Measurements from ENCODE around the gene ZBTB2.

ZBTB2 gene

DNA sequence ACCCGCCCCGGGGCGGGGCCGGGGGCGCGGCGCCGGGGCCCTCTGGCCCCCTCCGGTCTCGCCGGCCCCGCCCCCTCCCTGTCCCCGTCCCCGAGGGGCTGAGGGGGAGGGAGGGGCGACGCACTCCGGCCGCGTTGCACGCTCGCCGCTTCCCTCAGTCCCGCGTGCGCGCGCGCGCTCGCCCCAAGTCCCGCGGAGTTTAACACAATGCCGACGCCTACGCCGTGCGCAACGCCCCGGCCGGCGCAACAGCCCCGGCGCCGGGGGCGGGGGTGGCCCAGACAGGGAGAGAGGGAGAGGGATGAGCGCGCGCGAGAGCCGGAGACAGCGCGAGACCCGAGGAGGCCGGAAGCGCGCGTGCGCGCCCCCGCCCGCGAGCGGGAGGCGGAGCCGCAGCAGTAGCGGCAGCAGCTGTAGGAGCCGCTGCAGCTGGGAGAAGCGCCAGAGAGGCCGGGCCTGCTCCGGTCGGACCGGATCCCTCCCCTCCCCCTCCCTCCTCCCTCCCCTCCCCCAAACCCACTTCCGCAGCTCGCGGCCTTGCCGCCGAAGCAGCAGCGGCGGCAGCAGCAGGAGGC is 996 bp downstream of the ZBTB2 start:
- TF ChIP-seq, protein P1, sequence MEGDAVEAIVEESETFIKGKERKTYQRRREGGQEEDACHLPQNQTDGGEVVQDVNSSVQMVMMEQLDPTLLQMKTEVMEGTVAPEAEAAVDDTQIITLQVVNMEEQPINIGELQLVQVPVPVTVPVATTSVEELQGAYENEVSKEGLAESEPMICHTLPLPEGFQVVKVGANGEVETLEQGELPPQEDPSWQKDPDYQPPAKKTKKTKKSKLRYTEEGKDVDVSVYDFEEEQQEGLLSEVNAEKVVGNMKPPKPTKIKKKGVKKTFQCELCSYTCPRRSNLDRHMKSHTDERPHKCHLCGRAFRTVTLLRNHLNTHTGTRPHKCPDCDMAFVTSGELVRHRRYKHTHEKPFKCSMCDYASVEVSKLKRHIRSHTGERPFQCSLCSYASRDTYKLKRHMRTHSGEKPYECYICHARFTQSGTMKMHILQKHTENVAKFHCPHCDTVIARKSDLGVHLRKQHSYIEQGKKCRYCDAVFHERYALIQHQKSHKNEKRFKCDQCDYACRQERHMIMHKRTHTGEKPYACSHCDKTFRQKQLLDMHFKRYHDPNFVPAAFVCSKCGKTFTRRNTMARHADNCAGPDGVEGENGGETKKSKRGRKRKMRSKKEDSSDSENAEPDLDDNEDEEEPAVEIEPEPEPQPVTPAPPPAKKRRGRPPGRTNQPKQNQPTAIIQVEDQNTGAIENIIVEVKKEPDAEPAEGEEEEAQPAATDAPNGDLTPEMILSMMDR (IDR thresholded peaks at IDR 0.05; ENCODE audit: insufficient read depth, low read depth, low read length, missing control alignments), result no peak
- DNase-seq (ENCODE audit: low read depth), result peak; percentile 99
- peak overlapping the region; percentile 72 for H3K4me3 ChIP-seq (ENCODE audit: low read length)

DNA sequence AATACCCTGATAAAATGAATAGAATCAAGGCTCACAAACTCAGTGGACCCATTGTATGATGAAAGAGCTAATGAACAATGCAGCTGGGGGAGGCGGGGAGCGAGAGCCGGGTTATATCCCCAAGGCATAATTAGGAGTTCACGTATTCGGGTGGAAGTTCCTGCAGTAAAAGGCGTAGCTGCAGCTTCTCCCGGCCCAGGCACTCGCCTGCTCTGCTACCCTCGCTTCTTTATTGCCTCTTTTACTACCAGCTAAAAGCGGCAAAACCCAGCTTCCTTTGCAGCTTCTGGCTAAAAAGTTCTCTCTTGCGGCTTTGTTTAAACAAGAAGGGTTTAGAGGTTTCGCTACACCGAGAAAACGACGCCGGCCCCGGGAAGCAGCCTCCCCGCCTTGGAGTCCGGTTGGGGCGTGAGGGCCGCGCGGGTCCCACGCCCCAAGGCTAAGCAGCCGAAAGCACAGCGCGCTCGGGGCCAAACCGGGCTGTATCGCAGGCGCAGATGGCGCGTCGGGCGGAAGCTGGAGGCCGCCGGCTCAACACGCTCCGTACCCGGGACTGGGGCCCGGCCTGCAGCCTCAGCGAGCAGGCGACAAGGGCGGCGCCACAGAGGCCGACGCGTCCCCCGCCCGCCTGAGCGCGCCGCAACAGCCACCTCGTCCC is 1.6 kb downstream of the ZBTB2 start:
- peak; percentile 86 for DNase-seq (ENCODE audit: low read depth)
- TF ChIP-seq, protein P1 (IDR thresholded peaks at IDR 0.05; ENCODE audit: insufficient read depth, low read depth, low read length, missing control alignments), result no peak
- peak overlapping the region; percentile 80 for H3K4me3 ChIP-seq (ENCODE audit: low read length)

DNA sequence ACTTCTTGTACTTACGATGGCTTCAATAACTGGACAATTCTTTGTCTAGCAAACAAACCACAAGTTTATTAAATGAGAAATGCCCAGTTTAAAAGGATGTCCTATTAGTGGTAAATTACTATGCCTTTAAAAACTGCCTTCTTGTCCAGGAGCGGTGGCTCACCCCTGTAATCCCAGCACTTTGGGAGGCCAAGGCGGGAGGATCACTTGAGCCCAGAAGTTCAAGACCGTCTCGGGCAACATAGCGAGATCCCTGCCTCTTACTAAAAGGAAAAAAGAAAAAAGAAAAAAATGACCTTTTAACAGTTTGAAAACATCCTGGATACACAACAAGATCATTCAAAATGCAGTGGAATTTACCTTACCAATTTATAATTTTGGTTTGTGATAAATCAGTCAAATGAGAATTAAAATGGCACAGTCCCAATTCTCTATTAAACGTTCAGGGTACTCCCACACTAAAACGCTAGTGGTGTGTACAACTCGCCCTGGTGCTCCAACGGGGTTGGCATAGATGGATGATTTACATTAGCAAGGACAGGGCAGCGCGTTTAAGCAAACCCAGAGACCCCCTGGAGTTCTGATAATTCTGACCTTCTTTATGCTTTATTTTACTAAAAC is 2.3 kb downstream of the ZBTB2 start:
- no peak for DNase-seq (ENCODE audit: low read depth)
- TF ChIP-seq, protein P1 (IDR thresholded peaks at IDR 0.05; ENCODE audit: insufficient read depth, low read depth, low read length, missing control alignments), result no peak
- H3K4me3 ChIP-seq (ENCODE audit: low read length), result peak overlapping the region; percentile 80

DNA sequence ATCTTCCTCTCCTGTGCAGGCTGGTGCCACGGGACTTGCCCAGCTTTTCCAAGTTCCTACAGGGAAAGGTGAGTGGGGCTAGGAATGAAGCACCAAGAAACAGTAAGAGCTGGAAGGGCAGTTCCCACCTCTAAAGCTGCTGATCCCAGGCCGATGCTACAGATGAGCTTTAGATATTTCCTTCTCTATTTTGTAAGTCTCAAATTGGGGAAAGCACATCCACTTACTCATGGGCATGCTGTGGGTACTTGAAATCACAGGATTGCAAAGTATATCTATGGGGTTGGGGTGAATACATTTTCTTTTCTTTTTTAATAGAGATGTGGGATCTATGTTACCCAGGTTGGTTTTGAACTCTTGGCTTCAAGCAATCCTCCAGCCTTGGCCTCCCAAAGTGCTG is 3.1 kb downstream of the ZBTB2 start:
- DNase-seq (ENCODE audit: low read depth), result no peak
- TF ChIP-seq, protein P1 (IDR thresholded peaks at IDR 0.05; ENCODE audit: insufficient read depth, low read depth, low read length, missing control alignments), result no peak
- H3K4me3 ChIP-seq (ENCODE audit: low read length), result no peak overlapping the region

DNA sequence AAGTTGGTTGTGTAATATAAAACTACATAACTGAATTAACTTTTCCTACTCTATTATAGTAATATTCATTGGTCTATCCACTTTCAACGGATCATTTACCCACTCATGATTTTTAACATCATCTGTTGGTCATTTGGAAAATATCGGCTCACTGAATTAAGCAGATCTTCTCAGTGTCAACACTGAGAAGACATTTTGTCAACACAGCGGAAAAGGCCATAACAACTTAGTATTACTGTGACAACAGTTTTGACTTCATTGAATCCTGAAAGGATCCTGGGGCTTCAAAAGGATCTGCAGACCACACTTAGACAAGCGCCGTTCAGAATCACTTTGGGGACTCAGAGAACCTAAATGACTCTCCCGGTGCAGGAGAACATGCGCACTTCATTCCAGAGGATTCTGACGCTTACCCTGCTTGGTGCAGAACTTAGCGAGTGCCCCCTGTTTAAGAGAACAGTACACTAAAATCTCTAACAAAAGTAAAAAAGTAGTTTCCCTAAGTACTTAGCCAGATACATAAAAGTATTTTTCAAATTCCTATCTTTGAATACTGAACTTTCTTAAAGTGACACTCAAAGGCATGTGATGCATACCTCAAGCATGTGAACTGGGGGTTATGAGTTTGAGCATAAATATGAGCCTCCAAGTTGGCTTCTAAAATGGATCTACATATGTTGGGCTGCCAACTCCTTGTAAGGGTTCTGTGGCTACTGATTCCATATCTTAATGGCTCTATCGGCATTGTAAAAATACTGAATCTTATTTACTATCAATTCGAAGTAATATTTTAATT is 4.0 kb downstream of the ZBTB2 start:
- H3K4me3 ChIP-seq (ENCODE audit: low read length), result no peak overlapping the region
- DNase-seq (ENCODE audit: low read depth), result peak; percentile 13
- TF ChIP-seq, protein P1 (IDR thresholded peaks at IDR 0.05; ENCODE audit: insufficient read depth, low read depth, low read length, missing control alignments), result no peak

DNA sequence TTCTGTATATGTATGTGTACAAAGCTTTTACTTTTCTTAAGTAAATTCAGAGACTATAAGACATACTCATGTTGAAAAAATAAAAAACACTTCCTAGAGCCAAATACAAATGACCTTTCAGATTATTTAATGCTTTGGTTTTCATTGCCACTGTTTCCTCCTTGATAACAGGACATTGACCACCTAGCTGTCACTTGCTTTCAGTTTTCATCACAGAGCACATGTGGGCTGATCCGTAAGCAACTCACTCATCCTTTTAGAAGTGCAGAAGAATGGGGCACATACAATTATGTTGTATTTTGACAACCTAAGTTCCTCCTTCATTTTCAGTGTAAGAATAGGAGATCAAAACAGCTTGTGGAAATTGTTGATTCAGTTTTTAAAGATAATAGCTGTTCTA is 6.2 kb downstream of the ZBTB2 start:
- DNase-seq (ENCODE audit: low read depth), result no peak
- TF ChIP-seq, protein P1 (IDR thresholded peaks at IDR 0.05; ENCODE audit: insufficient read depth, low read depth, low read length, missing control alignments), result no peak
- H3K4me3 ChIP-seq (ENCODE audit: low read length), result no peak overlapping the region
